Measurements from ENCODE around the gene ABCB9. TPM values are rescaled to one million over a fixed set of nuclear protein-coding genes. Genes with fewer than 3 reads are reported as not detected.

The ABCB9 gene
- total RNA-seq, 1 donor from 2014 or later = 16.7 TPM

DNA sequence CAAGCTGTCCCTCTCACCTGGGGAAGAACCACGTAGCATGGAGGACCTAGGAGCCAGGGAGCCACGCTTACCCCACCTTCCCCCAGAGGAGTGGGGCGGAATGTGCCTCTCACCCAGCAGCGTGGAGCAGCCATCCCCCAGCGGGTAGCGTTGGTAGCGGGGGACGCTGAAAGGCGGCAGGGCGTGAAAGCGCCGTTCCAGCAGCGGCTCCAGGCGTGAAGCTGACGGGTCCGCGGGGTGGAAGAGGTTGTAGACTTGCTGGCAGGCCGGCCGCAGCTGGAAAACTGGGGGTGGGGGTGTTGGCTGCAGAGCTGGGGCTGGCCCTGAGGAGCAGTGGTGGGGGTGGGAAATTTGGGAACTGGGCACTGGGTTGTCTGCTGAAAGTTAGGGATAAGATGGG, 26.1 kb upstream of the ABCB9 start:
- H3K36me3 Mint-ChIP-seq = no peaks in the 10 kb centered on the region
- H3K4me1 Mint-ChIP-seq = no peaks in the 10 kb centered on the region
- TF ChIP-seq, protein P1, sequence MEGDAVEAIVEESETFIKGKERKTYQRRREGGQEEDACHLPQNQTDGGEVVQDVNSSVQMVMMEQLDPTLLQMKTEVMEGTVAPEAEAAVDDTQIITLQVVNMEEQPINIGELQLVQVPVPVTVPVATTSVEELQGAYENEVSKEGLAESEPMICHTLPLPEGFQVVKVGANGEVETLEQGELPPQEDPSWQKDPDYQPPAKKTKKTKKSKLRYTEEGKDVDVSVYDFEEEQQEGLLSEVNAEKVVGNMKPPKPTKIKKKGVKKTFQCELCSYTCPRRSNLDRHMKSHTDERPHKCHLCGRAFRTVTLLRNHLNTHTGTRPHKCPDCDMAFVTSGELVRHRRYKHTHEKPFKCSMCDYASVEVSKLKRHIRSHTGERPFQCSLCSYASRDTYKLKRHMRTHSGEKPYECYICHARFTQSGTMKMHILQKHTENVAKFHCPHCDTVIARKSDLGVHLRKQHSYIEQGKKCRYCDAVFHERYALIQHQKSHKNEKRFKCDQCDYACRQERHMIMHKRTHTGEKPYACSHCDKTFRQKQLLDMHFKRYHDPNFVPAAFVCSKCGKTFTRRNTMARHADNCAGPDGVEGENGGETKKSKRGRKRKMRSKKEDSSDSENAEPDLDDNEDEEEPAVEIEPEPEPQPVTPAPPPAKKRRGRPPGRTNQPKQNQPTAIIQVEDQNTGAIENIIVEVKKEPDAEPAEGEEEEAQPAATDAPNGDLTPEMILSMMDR (IDR thresholded peaks at IDR 0.05; ENCODE audit: unreplicated experiment) = no peak
- no peak for DNase-seq (ENCODE audit: low spot score in 2 of 2, unreplicated experiment in 2 of 2)
- no peak overlapping the region for H3K27ac Mint-ChIP-seq
- H3K4me3 Mint-ChIP-seq = no peak overlapping the region
- H3K27me3 Mint-ChIP-seq (ENCODE audit: low read depth) = no peaks in the 10 kb centered on the region
- no peaks in the 10 kb centered on the region for H3K9me3 Mint-ChIP-seq

DNA sequence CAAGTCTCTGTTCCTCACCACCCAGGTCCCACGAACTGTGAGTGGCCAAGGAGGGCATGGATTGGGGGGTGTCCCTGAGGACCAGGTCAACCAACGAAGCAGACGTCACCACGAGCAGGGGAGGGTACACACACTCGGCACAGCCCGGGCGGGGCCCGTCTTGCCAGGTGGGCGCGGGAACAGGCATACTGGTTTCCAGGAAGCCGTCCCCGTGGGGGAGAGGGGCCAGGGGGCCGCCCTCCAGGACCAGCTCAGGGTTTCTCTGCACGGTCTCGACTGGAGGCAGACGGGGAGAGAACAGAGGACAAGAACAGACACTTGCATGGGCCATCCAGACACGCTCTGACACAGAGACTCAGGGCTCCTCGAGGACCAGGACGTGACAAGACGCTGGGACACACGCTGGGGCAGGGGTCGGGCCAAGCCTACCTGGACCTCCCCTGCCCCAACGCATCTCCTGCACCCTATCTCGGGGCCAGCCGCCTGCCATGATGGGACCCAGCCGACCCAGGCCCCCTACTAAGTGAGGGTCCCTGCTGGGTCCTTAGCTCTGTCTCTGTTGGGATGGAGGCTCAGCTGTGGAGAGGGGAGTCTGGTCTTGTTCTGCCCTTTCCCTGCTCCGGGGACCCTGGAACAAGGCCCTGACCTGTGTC, 25.5 kb upstream of the ABCB9 start:
- TF ChIP-seq, protein P1 (IDR thresholded peaks at IDR 0.05; ENCODE audit: unreplicated experiment) = no peak
- H3K27ac Mint-ChIP-seq = no peak overlapping the region
- H3K27me3 Mint-ChIP-seq (ENCODE audit: low read depth) = no peaks in the 10 kb centered on the region
- no peak for DNase-seq (ENCODE audit: low spot score in 2 of 2, unreplicated experiment in 2 of 2)
- no peaks in the 10 kb centered on the region for H3K4me1 Mint-ChIP-seq
- H3K4me3 Mint-ChIP-seq = no peak overlapping the region
- no peaks in the 10 kb centered on the region for H3K9me3 Mint-ChIP-seq
- no peaks in the 10 kb centered on the region for H3K36me3 Mint-ChIP-seq

DNA sequence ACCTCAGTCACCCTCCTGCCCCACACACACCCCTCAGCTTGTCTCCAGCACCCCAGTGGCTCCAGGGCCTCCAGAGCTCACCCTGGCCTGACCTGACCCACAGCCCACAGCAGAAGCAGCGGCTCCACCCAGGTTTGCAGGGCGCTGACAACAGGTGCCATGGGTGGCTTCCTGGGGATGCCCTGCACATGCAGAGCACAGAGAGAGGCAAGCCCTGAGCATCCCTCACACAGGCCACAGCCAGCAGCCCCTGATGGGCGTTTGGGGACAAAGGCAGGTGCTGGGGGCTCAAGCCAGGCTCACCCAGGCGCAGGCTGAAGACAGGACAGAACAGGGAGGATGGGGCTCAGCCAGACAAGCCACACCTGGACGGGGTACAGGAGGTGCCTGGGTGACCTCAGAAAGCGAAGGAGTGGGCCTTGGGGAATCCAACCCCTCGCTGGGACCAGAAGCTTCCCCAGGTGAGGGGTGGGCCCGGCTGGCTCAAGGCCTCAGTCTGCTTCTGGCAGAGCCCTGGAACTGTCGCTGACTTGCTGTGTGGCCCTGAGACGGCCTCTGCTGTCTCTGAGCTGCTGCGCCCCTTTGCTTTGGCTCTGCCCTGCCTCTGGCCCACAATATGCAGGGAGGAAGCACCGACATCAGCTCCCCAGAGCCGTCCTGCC, 24.8 kb upstream of the ABCB9 start:
- H3K27me3 Mint-ChIP-seq (ENCODE audit: low read depth) = no peaks in the 10 kb centered on the region
- no peaks in the 10 kb centered on the region for H3K9me3 Mint-ChIP-seq
- no peak overlapping the region for H3K4me3 Mint-ChIP-seq
- H3K36me3 Mint-ChIP-seq = no peaks in the 10 kb centered on the region
- no peak for DNase-seq (ENCODE audit: low spot score in 2 of 2, unreplicated experiment in 2 of 2)
- H3K4me1 Mint-ChIP-seq = no peaks in the 10 kb centered on the region
- no peak overlapping the region for H3K27ac Mint-ChIP-seq
- TF ChIP-seq, protein P1 (IDR thresholded peaks at IDR 0.05; ENCODE audit: unreplicated experiment) = no peak

DNA sequence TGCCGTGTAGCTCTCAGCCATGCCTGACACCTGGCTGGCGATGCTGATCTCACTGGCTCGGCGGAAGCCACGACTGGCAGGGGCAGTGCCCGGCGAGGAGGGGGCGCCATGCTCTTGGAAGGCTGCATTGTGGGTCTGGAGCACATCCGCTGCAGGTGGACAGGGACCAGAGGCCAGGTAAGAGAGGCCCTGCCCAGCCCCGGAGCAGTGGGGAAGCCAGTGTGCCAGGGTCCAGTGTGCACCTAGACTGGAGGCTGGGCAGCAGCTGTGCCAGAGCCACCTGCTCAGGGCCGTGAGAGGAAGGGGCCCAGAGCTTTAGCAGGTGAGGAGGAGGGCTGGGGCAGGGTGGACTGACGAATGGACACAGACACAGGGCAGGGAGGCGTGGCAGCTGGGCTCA, 24.3 kb upstream of the ABCB9 start:
- Mint-ChIP-seq H3K27ac (no peak overlapping the region), H3K9me3 (no peaks in the 10 kb centered on the region), H3K36me3 (no peaks in the 10 kb centered on the region)

DNA sequence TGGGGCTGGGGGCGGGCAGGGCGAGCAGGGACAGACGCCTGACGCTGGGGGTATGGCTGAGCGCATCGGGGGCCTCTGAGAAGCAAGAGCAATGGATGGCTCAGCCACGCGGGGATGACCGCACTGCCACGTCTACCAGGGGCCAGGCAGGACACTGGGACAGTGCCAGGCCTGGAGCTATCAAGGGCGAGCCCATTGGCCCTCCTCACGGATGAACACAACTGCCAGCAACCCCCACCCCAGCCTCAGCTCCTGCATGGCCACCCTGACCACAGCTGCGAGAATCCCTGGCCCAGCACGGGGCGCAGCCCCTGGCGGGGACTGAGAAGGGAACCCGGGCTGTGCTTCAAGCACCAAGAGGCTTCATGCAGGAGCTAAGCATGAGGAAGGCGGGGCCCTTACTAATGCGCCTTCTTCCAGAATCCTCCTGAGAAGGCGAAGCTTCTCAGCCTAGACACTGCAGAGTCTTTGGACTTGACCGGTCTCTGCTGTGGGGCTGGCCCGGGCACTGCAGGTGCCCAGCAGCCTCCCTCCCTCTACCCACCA, 23.7 kb upstream of the ABCB9 start:
- H3K4me1 Mint-ChIP-seq = peaks cover 5% of the 10 kb centered on the region
- no peak for DNase-seq (ENCODE audit: low spot score in 2 of 2, unreplicated experiment in 2 of 2)
- no peaks in the 10 kb centered on the region for H3K9me3 Mint-ChIP-seq
- H3K27me3 Mint-ChIP-seq (ENCODE audit: low read depth) = no peaks in the 10 kb centered on the region
- no peak overlapping the region for H3K27ac Mint-ChIP-seq
- no peak overlapping the region for H3K4me3 Mint-ChIP-seq
- TF ChIP-seq, protein P1 (IDR thresholded peaks at IDR 0.05; ENCODE audit: unreplicated experiment) = no peak
- H3K36me3 Mint-ChIP-seq = no peaks in the 10 kb centered on the region

More for the DNA sequence above, 24.3 kb upstream of the ABCB9 start:
- TF ChIP-seq, protein P1 (IDR thresholded peaks at IDR 0.05; ENCODE audit: unreplicated experiment) = no peak
- H3K4me3 Mint-ChIP-seq = no peak overlapping the region
- no peaks in the 10 kb centered on the region for H3K27me3 Mint-ChIP-seq (ENCODE audit: low read depth)
- H3K4me1 Mint-ChIP-seq = no peaks in the 10 kb centered on the region
- no peak for DNase-seq (ENCODE audit: low spot score in 2 of 2, unreplicated experiment in 2 of 2)

Measured in mesothelial cell of epicardium (in vitro differentiated cells).